CD4-positive, alpha-beta memory T cell (primary cell): Measurements from ENCODE around the gene FBXO2. TPM values are rescaled to one million over a fixed set of nuclear protein-coding genes. Genes with fewer than 3 reads are reported as not detected.
A peak's percentile ranks its signal among the peaks of the same experiment; 100 is the strongest.

ENCODE experiments used
- CTCF ChIA-PET: fragments of 350-600 bp; sonication (Branson Sonifier 250); formaldehyde crosslinking; loops from one replicate; lab custom pipeline; 2021; ENCODE audit warnings: inconsistent platforms; ENCODE audit not compliant: partially characterized antibody; lab: Charles Lee
- POLR2A ChIA-PET: fragments of 350-600 bp; sonication (Branson Sonifier 250); formaldehyde crosslinking; loops from one replicate; lab custom pipeline; 2021; ENCODE audit not compliant: partially characterized antibody; lab: Charles Lee
- DNase-seq, 5 donors: peaks; one replicate each; pipeline versions ENCODE4 v3.0.0 to v3.0.0-alpha.2; 2020 to 2022; ENCODE audit warnings: mixed read lengths in 1 of 5
- H3K27ac ChIP-seq: one replicate; pipeline ENCODE4 v1.7.0; 2013; ENCODE audit warnings: low read depth, low read length
- H3K27me3 ChIP-seq: 2 replicates; pipeline ENCODE4 v1.7.0; 2013; ENCODE audit warnings: mild to moderate bottlenecking, low read length, moderate library complexity; ENCODE audit not compliant: insufficient read depth
- H3K36me3 ChIP-seq: 2 replicates; pipeline ENCODE4 v1.7.0; 2013; ENCODE audit warnings: mild to moderate bottlenecking, low read length, moderate library complexity; ENCODE audit not compliant: insufficient read depth
- H3K4me1 ChIP-seq: 2 replicates; pipeline ENCODE4 v1.7.0; 2013; ENCODE audit warnings: mild to moderate bottlenecking, low read length, moderate library complexity; ENCODE audit not compliant: insufficient read depth
- H3K4me3 ChIP-seq, 2 donors: one replicate each; pipeline ENCODE4 v1.7.0; 2013; ENCODE audit warnings: low read length in 2 of 2, mild to moderate bottlenecking in 1 of 2
- H3K9me3 ChIP-seq, 2 donors: one replicate each; pipeline ENCODE4 v1.7.0; 2013; ENCODE audit warnings: low read length in 2 of 2, control low read depth in 1 of 2; ENCODE audit not compliant: control insufficient read depth in 1 of 2
- H3K27ac Mint-ChIP-seq, 7 donors: one replicate each; pipeline ENCODE4 v1.8.0; 2020 to 2021; ENCODE audit warnings: mixed read lengths in 7 of 7, mild to moderate bottlenecking in 6 of 7, inconsistent platforms in 3 of 7, moderate library complexity in 3 of 7
- H3K27me3 Mint-ChIP-seq, 2 donors: one replicate each; pipeline ENCODE4 v1.8.0; 2020 to 2021; ENCODE audit warnings: mixed read lengths in 2 of 2
- H3K36me3 Mint-ChIP-seq, 2 donors: one replicate each; pipeline ENCODE4 v1.8.0; 2020 to 2021; ENCODE audit warnings: mixed read lengths in 2 of 2, inconsistent platforms in 1 of 2, mild to moderate bottlenecking in 1 of 2
- H3K4me1 Mint-ChIP-seq, 4 donors: one replicate each; pipeline ENCODE4 v1.8.0; 2020 to 2021; ENCODE audit warnings: mixed read lengths in 4 of 4, mild to moderate bottlenecking in 1 of 4
- H3K4me3 Mint-ChIP-seq, 8 donors: one replicate each; pipeline ENCODE4 v1.8.0; 2020 to 2021; ENCODE audit warnings: mixed read lengths in 8 of 8, mild to moderate bottlenecking in 7 of 8, moderate library complexity in 6 of 8, inconsistent platforms in 3 of 8
- H3K9me3 Mint-ChIP-seq, 8 donors: one replicate each; pipeline ENCODE4 v1.8.0; 2020 to 2021; ENCODE audit warnings: mixed read lengths in 8 of 8, mild to moderate bottlenecking in 5 of 8, inconsistent platforms in 3 of 8, moderate library complexity in 1 of 8
- intact Hi-C: fragments of 100-400 bp; cut with micrococcal nuclease; formaldehyde crosslinking; loops from one replicate; pipeline ENCODE4 v1.15.1; 2023
- polyA plus RNA-seq, 2 donors: library from polyadenylated mRNA; unstranded; fragments of 300-500 nt; fragmentation: Illumina TruSeq; gene quantifications; one replicate each; pipeline ENCODE4 v1.2.3, GENCODE V29; 2021
- total RNA-seq, 2 experiments: library from RNA; stranded (reverse); gene quantifications; one replicate each; pipeline ENCODE4 v1.2.3, GENCODE V29; 2021

FBXO2 gene
- total and polyA plus RNA-seq, 4 experiments from 2014 or later = 4.1 to 7.5 (median 4.7) TPM

DNA sequence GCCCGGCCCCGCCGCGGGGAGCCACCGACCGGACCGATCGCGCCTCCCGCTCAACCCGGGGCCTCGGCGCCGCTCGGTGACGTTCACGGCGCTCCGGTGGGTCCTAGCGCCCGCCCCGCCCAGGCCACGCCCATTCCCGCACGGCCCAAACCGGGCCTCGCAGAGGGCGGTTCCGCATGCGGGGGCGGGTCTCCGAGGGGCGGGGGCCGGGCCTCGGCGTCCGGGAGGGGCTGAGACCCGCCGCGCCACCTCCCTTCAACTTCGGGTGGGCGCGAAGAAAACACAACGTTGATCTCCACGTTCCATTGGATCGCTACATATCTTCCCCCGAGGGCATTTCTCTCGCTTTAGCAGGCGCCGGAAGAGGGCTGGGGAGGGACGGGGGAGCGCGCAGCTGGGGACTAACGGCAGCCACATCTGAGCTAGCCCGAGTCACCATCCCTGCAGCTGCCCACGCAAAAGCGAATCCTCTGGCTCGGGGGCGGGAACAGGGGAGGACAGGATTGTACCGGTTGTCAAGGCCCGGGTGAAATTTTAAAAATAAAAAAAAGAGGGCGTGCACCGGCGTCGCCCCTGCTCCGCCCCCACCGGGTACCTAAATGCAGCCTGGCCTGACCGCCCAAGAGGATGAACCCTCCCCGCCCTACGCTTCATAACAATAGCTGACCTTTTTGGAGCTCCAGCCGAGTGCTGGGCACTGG is 27.0 kb upstream of the FBXO2 start, which contains the start of gene MAD2L2:
MAD2L2 (minus strand) TSS at position 78 of the 701 bp plus-strand sequence. CDS start 547 bp downstream, outside the sequence.
- H3K36me3 ChIP-seq = peaks cover 5% of the 10 kb centered on the region
- POLR2A ChIA-PET = interaction anchor here (0.8 to 3.7 kb wide), 12 partner anchors 9 to 227 kb away, joined by 3 to 40 read pairs (median 6); partner anchors contain the start of genes CLCN6, FBXO2, FBXO44 and FBXO6
- CTCF ChIA-PET = interaction anchor here (0.6 to 3.0 kb wide), 6 partner anchors 12 to 1665 kb away, joined by 3 to 28 read pairs (median 4); partner anchors contain the start of genes FBXO2, FBXO44 and FBXO6
- peak within 1 kb of the TSS; percentile 93 to 99 (median 96) for H3K4me3 Mint-ChIP-seq
- peak within 1 kb of the TSS; percentile 52 to 87 for H3K4me3 ChIP-seq
- H3K9me3 Mint-ChIP-seq = peaks cover 0 to 1% (median 0%) of the 10 kb centered on the region in 8 donors
- peak within 1 kb of the TSS; percentile 76 for H3K27ac ChIP-seq
- H3K4me1 ChIP-seq = peaks cover 21% of the 10 kb centered on the region
- peaks cover 0 to 3% of the 10 kb centered on the region in 2 donors for H3K36me3 Mint-ChIP-seq
- H3K4me1 Mint-ChIP-seq = peaks cover 10 to 25% (median 18%) of the 10 kb centered on the region in 4 donors
- H3K27me3 ChIP-seq = no peaks in the 10 kb centered on the region
- H3K27ac Mint-ChIP-seq = peak within 1 kb of the TSS; percentile 89 to 96 (median 91)
- H3K9me3 ChIP-seq = no peaks in the 10 kb centered on the region
- H3K27me3 Mint-ChIP-seq = peaks cover 2 to 5% of the 10 kb centered on the region in 2 donors
- DNase-seq = peak; percentile 87 to 89 (median 88)
- intact Hi-C loops = loop anchor here (1.0 to 5.0 kb wide), 5 partner anchors 17 to 126 kb away; partner anchors contain the start of genes CLCN6, FBXO2, FBXO44 and FBXO6

- intact Hi-C loops = loop anchor here (1.0 to 5.0 kb wide), 5 partner anchors 16 to 127 kb away; partner anchors contain the start of genes CLCN6, FBXO2, FBXO44 and FBXO6
- Mint-ChIP-seq H3K9me3 (peaks cover 0 to 1% (median 0%) of the 10 kb centered on the region in 8 donors), H3K27me3 (peaks cover 2 to 5% of the 10 kb centered on the region in 2 donors), H3K27ac (peak overlapping the region in 6 of 7 donors; percentile 50 to 80 (median 72)), H3K4me1 (peaks cover 10 to 25% (median 18%) of the 10 kb centered on the region in 4 donors), H3K4me3 (peak overlapping the region; percentile 73 to 98 (median 84)), H3K36me3 (peaks cover 0 to 7% of the 10 kb centered on the region in 2 donors)
- CTCF ChIA-PET = interaction anchor here (0.7 to 3.0 kb wide), 5 partner anchors 15 to 38 kb away, joined by 3 to 28 read pairs (median 6); partner anchors contain the start of gene FBXO6
- POLR2A ChIA-PET = interaction anchor here (0.9 to 3.7 kb wide), 5 partner anchors 10 to 228 kb away, joined by 3 to 40 read pairs (median 11); partner anchors contain the start of genes FBXO2, FBXO44 and FBXO6
- peak overlapping the region; percentile 76 for H3K27ac ChIP-seq
- H3K4me3 ChIP-seq = peak overlapping the region; percentile 29 to 87
- DNase-seq = no peak
- no peaks in the 10 kb centered on the region for H3K9me3 ChIP-seq
- H3K27me3 ChIP-seq = no peaks in the 10 kb centered on the region
- peaks cover 11% of the 10 kb centered on the region for H3K36me3 ChIP-seq
- H3K4me1 ChIP-seq = peaks cover 21% of the 10 kb centered on the region
Observed at GRCh38 chr1:11680270-11681070, 26.2 kb upstream of the FBXO2 start.

DNA sequence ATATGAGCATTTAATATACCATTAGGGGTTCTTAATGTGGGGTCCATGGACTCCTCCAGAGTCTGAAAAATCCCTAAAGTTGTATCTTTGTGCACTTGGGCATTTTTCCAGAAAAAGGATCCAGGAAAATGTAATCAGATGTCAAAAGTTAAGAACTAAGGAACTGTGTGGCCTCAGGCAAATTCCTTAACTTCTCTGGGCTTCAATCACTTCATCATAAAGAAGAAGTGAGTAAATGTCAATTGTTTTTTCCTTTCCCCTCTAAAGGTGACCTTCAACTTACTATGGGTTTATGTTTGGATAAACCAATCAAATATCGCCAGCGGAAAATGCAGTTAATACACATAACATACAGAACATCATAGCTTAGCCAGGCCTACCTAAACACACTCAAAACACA is 24.2 kb upstream of the FBXO2 start:
- Mint-ChIP-seq H3K36me3 (peaks cover 0 to 21% of the 10 kb centered on the region in 2 donors), H3K27ac (peak overlapping the region in 2 of 7 donors; percentile 10 to 63), H3K4me1 (peaks cover 10 to 25% (median 18%) of the 10 kb centered on the region in 4 donors), H3K27me3 (no peaks in the 10 kb centered on the region), H3K4me3 (peak overlapping the region in 7 of 8 donors; percentile 9 to 74 (median 42)), H3K9me3 (peaks cover 0 to 1% (median 0%) of the 10 kb centered on the region in 8 donors)
- no peak overlapping the region for H3K4me3 ChIP-seq
- no peak overlapping the region for H3K27ac ChIP-seq
- peaks cover 14% of the 10 kb centered on the region for H3K36me3 ChIP-seq
- CTCF ChIA-PET = interaction anchor here (1.5 kb wide), 1 partner anchor 29 kb away, joined by 6 read pairs; no protein-coding TSS in a partner anchor
- POLR2A ChIA-PET = interaction anchor here (1.1 kb wide), 1 partner anchor 28 kb away, joined by 3 read pairs; no protein-coding TSS in a partner anchor
- H3K9me3 ChIP-seq = no peaks in the 10 kb centered on the region
- H3K27me3 ChIP-seq = no peaks in the 10 kb centered on the region
- intact Hi-C loops = no loop called here
- peaks cover 21% of the 10 kb centered on the region for H3K4me1 ChIP-seq
- no peak for DNase-seq

DNA sequence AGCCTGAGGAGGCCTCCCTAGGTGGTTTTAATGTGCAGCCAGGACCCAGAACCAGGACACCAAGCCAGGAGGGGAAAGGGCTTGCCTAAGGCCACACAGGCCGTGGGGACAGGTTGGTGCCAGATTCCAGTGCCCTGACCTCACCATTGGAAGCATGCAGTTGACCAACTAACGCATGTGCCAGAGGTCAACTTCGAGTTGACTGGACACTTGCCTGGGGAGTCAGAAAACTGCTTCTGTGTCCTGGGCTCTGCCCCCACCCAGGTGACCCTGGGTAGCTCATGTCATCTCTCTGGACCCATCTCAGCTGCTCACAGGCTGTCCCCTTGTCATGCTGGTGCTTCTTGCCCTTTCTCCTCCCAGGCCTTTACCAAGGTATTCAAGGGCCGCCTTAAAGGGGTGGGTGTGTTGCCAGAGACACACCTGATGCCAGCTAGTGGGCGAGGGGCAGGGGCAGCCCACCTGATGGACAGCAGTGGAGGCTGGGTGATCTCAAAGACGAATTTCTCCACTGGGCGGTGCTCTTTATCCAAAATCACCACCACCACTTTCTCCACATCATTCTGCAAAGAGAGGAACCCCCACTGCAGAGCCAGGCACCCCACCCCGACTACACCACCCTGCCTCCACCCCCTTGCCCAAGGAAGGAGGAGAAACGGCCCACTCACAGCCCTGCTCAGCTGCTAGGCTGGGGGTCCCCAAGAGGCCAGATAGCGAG is 22.3 kb upstream of the FBXO2 start:
- H3K9me3 Mint-ChIP-seq = peaks cover 0 to under 1% (median 0%) of the 10 kb centered on the region in 8 donors
- no peak overlapping the region for H3K4me3 Mint-ChIP-seq
- POLR2A ChIA-PET = interaction anchor here (1.1 to 1.2 kb wide), 2 partner anchors 12 to 43 kb away, joined by 4 read pairs; partner anchors contain the start of gene FBXO6

DNA sequence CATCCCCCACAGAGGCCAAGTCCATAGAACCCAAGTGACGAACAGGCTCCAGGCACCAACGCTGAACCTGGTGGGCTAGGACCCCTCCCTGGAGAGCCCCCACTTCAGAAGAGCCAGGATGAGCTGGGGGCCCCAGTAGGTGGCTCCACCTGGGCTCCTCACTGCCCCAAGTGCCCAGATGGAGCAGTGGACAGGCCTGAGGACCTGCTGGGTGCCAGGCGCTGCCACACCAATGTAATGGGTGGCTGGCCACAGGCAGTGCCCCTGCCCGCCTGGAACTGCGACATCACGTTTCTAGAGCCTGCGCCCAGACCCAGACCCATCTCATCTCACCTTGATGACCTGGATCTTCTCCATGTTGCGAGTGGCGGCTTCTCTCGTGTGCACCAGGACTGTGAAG is 21.1 kb upstream of the FBXO2 start:
- peaks cover 11% of the 10 kb centered on the region for H3K4me1 ChIP-seq
- ChIA-PET CTCF (interaction anchor here (4.5 kb wide), 1 partner anchor 11 kb away, joined by 24 read pairs; the partner anchor contains the start of gene FBXO6), POLR2A (no interaction called here)
- H3K27me3 Mint-ChIP-seq = no peaks in the 10 kb centered on the region
- peak overlapping the region in 2 of 7 donors; percentile 12 to 63 for H3K27ac Mint-ChIP-seq
- H3K9me3 Mint-ChIP-seq = no peaks in the 10 kb centered on the region
- no peak overlapping the region for H3K4me3 Mint-ChIP-seq
- H3K36me3 Mint-ChIP-seq = peaks cover 0 to 25% of the 10 kb centered on the region in 2 donors
- H3K4me1 Mint-ChIP-seq = peaks cover 9 to 17% (median 12%) of the 10 kb centered on the region in 4 donors
- no peak overlapping the region for H3K4me3 ChIP-seq
- H3K9me3 ChIP-seq = no peaks in the 10 kb centered on the region
- DNase-seq = no peak
- no peaks in the 10 kb centered on the region for H3K27me3 ChIP-seq
- intact Hi-C loops = no loop called here
- H3K27ac ChIP-seq = no peak overlapping the region
- peaks cover 20% of the 10 kb centered on the region for H3K36me3 ChIP-seq

More for the DNA sequence above, 22.3 kb upstream of the FBXO2 start:
- Histone ChIP-seq H3K4me1 (peaks cover 16% of the 10 kb centered on the region), H3K27me3 (no peaks in the 10 kb centered on the region), H3K27ac (no peak overlapping the region), H3K4me3 (no peak overlapping the region), H3K9me3 (no peaks in the 10 kb centered on the region), H3K36me3 (peaks cover 20% of the 10 kb centered on the region)
- Mint-ChIP-seq H3K27me3 (no peaks in the 10 kb centered on the region), H3K36me3 (peaks cover 0 to 27% of the 10 kb centered on the region in 2 donors), H3K27ac (no peak overlapping the region), H3K4me1 (peaks cover 9 to 22% (median 14%) of the 10 kb centered on the region in 4 donors)
- DNase-seq = no peak
- CTCF ChIA-PET = interaction anchor here (0.8 to 4.5 kb wide), 2 partner anchors 12 to 43 kb away, joined by 3 to 24 read pairs; partner anchors contain the start of gene FBXO6
- intact Hi-C loops = no loop called here

DNA sequence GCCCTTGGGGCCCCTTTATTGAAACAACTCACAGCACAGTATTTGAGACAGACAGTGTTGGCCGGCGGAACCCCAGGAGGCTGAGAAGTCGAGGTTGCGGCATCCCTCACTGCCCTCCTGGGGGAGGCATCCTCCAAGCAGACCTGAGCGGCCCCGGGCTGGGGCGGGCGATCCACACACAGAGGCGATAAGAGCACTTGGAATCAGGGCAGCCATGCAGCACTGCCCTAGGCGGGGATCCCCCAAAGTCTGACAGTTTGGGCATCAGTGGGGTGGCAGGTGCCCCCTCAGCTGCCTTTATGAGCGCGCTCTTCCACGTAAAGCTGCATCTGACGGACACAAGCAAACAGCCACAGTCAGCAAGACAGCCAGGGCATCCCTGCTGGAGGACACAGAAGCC is 20.3 kb upstream of the FBXO2 start:
- no peaks in the 10 kb centered on the region for H3K27me3 Mint-ChIP-seq
- no peak for DNase-seq
- ChIA-PET POLR2A (no interaction called here), CTCF (interaction anchor here (4.5 kb wide), 1 partner anchor 10 kb away, joined by 24 read pairs; the partner anchor contains the start of gene FBXO6)
- Histone ChIP-seq H3K4me1 (peaks cover 5% of the 10 kb centered on the region), H3K27ac (no peak overlapping the region), H3K4me3 (no peak overlapping the region), H3K27me3 (no peaks in the 10 kb centered on the region), H3K36me3 (peaks cover 20% of the 10 kb centered on the region), H3K9me3 (no peaks in the 10 kb centered on the region)
- peak overlapping the region in 1 of 7 donors; percentile 18 for H3K27ac Mint-ChIP-seq
- no peak overlapping the region for H3K4me3 Mint-ChIP-seq
- peaks cover 5 to 10% (median 9%) of the 10 kb centered on the region in 4 donors for H3K4me1 Mint-ChIP-seq
- no peaks in the 10 kb centered on the region for H3K9me3 Mint-ChIP-seq
- H3K36me3 Mint-ChIP-seq = peaks cover 0 to 25% of the 10 kb centered on the region in 2 donors
- intact Hi-C loops = no loop called here
